NCI-H774 (cell line): ENCODE results near the gene DCAF8.
"Not testable (repeated sequence)": the region's sequence is repeated elsewhere in the genome, so short reads cannot be mapped to it uniquely, and the experiment has no call there.

ENCODE experiments used
- DNase-seq: peaks from one replicate; lab custom pipeline; 2025; lab: John Stamatoyannopoulos, UW

Gene DCAF8

DNA sequence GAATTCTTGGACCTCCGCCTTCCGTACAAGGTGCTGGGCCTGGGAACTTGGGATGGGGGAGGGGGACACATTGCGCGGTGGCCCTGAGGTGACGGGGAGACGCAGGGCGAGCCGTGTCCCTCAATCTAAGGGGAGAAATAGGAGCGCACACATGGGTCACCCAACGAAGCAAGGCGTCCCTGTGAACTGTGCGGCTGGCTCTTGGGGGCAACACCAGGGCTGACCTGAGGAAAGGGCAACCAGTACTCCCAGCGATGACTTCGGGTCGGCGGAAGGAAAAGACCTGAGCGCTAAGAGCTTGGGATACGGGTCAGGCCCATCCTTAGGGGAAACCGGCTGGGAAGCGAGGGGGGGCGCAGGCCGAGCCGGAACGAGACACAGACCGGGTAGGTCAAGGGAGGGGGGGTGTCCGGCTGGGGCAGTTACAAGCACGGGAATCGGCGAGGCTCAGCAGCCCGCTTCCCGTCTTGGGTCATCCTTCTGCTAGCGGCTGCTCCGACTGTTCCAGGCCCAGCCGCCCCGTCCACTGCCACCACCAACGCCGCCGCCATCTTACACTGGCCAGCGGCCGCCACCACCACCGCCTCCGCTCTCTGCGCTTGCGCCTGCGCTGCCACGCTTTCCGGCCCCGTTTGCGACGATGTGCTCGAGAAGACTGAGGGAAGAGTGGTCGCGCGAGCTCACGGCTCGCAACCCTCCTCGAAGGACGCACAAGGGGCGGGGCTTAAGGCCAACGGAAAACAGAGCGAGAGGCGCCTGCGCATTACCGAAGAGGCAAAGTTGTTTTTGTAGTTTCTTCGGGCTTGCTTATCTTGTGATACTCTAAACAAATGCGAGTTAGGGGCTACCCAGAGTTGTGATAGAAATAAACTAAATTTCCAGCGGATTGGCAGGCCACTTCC lies at the start of gene DCAF8:
Gene DCAF8, minus strand, starts transcription at position 657 of the 902 bp plus-strand sequence. CDS start 18,541 bp downstream, outside the sequence.
- DNase-seq: peak; percentile 98

DNA sequence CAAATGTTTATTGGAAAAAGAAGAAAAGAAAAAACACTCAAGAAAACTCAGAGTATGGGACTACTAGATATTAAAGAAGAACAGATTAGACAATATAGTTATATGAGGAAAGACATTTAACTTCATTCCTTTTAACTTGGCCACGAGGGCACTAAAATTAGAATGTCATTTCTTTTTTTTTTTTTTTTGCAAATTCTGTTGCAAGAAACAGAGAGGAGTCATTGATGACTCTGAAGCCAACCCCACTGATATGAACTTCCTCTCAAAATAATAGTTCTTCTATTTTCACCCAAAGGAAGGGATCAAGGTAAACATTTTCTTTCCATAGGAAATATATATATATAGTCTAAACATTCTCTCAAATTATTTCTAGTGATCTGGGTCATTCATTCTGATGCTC lies 47.2 kb upstream of the DCAF8 start:
- no peak for DNase-seq

DNA sequence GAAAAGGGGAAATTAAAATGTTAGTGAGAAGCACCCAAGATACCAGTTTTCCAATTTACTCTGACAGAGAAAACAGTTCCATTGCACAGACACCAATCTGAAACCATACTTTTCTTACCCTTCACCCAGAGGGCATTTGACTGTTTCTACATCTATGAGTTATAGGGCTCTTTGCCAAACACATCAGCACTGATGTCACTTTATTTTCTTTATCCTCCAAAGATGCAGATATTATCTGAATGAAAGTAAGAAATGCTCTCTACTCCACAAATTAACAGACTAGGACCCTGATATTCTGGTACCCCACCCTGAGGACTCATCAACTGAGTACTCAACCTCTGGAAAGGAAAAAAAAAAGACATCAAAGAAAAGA lies 46.8 kb upstream of the DCAF8 start:
- no peak for DNase-seq

DNA sequence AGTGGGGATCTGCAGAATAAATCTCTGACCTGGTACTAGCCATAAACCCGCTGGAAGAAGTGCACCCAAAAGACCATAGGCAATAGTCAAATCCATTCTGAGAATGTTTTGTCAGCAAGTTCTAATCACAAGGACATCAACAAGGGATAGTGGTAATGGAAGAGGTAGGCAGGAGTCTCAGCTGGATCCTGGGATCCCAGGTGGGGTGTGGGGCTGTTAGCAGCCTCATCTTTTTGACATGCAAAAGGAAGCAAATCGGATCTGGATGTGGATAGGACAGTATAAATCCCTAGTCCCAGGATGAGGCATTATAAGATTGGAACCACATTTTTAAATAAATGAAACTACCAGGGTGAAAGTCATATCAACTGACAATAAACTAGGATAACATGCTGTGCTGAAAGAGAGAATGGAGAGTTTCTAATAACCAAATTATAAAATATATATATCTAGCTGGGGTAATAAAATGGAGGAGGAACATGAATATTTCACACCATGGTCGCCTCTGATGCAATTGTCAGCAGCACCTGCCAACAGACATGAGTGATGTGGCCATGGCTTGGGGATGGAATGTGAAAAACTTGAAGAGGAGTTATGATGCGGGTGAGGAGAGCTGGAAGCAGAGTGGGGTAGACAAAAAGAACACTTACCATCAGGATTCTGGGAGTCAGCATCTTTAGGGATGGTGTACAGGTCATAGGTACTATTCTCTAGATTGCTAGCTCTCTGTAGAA lies 46.3 kb upstream of the DCAF8 start:
- no peak for DNase-seq

DNA sequence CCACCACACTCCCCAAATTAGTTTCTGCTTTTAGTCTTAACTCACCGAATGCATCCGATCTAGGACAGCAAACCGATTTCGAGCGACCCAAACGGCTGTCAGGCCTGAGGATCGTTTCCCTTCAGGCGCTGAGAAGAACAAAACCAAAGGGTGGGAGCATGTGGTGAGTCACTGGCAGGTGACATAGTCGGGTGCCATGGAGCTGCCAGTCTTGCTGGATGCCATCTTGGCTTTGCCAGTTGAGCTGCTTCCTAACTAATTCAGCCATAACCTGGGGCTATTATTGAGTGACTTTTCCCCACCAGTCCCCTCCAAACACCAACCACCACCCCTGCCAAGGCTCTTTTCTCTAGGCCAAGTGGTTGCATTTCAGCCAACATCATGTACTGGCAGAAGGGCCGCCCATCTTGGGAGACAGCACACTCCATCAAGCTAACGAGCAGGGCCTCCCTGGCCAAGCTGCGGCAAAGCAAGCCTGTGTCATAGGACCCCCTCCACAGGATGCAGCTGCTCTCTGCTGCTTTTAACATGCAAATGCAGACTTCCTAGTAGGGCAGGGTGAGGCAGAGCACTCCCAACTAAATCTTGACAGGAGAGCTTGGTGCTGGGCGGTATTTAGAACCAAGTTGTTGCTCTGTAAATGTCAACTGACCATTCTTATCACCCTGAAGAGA lies 44.9 kb upstream of the DCAF8 start:
- DNase-seq: no peak

DNA sequence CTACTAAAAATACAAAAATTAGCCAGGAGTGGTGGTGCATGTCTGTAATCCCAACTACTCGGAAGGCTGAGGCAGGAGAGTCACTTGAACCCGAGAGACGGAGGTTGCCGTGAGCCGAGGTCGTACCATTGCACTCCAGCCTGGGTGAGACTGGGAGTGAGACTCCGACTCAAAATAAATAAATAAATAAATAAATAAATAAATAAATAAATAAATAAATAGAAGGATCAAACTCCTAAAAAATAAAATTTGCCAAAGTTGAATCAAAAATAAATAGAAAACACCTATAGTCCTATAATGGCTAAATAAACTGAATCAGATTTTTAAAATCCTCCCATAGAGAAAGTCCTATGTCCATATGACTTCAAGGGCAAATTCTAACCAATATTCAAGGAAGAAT lies 37.8 kb upstream of the DCAF8 start:
- no peak for DNase-seq

DNA sequence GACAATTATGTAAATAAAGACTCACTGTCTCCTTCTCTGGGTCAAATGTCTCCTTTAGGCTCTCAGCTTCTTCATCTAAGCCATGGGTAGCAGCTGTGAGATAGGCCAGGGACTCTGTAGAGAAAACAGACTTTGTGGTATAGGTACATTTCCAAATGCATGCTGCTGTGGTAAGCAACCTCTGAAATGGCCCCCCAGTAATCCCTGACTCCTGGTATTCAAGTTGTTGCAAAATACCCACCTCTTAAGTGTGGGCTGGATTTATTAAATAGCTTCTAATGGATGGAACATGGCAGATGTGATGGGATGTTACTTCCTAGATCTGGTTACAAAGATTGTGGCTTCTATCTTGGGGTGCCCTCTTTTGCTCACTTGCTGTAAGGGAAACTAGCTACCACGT lies 33.7 kb upstream of the DCAF8 start:
- no peak for DNase-seq

DNA sequence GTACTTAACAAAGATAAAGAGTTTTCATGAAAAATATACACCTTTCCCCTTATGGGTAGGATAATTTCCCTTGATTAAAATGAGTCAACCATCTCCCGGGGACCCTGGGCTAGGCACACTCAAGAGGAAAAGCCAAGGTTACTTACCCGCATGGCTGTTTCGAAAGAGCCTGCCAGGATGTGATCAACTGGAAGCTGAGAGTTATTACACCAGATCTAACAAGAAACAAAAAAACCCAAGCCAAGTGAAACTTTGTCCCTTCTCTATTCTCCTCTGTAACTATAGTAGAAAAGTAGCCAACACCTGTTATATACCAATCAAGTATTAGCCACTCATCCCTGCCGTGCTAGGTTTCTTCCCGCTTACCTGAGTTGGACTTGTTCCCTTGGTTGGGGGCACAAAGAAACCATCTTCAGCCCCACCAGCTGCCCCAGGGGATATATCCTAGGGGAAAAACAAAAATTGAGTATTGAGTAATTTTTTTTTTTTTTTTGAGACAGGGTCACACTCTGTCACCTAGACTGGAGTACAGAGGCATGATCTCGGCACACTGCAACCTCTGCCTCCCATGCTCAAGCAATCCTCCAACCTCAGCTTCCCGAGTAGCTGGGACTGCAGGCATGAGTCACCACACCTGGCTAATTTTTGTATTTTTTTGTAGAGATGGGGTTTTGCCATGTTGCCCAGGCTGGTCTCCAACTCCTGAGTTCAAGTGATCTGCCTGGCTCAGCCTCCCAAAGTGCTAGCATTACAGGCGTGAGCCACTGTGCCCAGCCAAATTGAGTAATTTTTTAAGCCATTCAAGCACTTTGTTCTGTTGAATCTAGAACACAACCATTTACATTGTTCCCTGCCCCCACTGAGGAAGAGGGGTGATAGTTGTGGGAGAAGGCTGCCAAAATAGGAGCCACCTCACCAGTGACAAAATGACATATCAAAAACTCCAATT lies 30.9 kb upstream of the DCAF8 start:
- no peak for DNase-seq

DNA sequence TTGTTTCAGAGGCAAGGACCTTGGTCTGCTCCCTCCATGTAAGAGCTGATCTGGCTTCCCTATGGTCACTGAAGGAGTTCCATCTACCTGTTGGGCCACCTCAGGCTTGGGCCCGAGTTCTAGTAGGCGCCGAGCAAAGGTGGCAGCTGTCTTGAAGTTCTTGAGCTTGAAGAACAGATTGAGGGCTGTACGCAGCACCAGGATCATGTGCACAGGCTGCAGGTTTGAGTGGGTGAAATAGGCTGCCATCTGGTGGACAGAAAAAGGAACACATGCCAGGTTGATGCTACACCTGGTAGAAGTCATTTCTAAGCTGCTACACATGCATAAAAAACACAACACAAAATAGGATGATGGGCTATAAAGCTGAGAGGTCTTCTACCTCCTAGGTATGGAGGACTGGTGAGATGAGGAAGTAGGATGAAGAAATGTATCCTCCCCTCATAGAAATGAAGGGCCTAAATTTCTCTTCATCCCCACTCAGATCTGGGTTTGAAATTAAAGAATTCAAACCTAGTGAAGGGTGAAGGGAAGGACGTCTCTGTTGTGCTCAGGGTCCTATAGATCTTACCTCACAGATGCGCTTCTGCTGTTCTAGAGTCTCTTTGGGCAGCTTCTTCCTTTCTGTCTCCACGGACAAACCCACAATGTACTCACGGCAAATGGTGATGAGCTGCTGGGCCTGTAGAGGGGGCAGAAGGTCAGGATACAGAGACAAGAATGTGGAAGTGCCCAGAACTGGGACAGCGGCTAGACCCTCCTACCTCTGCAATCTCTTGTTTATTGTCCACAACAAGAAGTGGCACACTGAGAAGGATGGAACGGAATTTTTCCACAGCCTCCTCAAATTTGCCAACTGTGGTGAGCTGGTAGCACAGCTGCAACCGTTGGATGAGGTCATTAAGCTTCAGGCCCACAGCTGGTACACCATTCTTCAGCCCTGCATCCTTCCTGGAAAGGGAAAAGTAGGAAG lies 29.2 kb upstream of the DCAF8 start:
- peak; percentile 46 for DNase-seq

DNA sequence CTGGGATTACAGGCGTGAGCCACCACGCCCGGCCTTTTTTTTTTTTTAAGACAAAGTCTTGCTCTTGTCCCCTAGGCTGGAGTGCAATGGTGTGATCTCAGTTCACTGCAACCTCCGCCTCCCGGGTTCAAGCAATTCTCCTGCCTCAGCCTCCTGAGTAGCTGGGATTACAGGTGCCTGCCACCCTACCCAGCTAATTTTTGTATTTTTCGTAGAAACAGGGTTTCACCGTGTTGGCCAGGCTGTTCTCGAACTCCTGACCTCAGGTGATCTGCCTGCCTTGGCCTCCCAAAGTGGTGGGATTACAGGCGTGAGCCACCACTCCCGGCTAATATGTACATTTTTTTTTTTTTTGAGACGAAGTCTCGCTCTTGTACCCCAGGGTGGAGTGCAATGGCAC lies 25.4 kb upstream of the DCAF8 start:
- not testable (repeated sequence) for DNase-seq

DNA sequence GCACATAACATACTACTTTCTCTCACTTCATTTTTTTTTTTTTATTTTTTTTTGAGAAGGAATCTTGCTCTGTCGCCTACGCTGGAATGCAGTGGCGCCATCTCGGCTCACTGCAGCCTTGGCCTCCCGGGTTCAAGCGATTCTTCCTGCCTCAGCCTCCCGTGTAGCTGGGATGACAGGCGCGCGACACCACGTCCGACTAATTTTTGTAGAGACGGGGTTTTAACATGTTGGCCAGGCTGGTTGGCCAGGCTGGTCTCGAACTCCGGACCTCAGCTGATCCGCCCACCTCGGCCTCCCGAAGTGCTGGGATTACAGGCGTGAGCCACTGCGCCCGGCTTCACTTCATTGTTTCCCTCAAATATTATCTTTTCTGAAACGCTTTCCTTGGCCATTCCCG lies 23.2 kb upstream of the DCAF8 start:
- DNase-seq: no peak

DNA sequence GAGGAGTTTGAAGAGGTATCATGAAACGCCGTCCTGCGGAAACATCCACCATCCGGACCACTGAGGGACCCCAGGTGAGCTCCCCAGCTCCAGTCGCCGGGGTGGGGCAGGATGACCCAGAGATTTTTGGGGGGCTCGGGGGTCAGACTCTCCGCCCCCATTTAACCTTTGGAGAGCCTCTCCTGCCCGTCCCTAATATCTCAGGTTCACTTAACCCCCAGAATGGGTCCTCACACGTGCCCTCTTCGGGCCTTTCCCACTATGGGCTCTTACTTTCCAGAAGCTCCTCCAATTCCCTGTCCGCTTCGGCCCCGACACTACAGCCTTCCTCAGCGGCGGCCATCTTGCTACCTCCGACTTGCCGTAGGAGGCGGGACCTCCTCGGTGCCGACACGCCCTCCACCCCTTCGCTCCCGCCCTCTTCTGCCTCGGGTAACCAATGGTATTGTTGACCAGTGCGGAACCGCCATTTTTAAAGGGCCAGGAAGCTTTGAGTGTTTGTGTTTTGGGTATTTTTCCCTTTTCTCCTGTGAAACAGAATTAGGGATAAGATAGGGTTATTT lies 22.5 kb upstream of the DCAF8 start, which contains the start of gene PEX19:
Gene PEX19, minus strand, starts transcription at position 352 of the 563 bp plus-strand sequence. Its CDS starts 9 bp downstream, at position 343.
- DNase-seq: peak; percentile 84

DNA sequence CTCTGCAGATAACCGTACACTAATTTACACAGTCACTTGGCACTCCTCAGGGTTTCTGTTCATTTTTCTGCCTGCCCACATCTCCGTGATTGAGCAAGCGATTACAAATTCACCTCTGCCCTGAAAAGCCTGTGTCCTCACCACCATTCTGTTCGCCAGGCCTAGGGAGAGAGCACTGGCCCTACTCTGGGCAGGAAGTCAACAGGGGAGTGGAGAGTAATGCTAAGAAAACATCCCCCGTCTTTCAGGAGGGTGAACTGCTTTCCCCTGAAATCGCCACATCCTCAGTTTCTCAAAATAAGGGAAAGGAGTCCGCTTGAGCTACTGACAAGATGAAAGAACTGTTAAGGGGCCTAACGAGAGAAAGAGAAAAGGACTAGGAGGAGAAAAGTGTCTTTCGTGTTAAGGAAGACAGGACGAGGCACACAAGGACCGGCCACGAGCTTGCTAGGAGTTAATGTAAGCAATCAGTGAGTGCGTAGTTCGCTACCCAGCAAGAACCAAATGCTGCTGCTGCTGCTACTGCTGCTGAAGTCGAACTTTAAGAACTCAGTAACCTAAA lies 22.0 kb upstream of the DCAF8 start:
- DNase-seq: no peak

DNA sequence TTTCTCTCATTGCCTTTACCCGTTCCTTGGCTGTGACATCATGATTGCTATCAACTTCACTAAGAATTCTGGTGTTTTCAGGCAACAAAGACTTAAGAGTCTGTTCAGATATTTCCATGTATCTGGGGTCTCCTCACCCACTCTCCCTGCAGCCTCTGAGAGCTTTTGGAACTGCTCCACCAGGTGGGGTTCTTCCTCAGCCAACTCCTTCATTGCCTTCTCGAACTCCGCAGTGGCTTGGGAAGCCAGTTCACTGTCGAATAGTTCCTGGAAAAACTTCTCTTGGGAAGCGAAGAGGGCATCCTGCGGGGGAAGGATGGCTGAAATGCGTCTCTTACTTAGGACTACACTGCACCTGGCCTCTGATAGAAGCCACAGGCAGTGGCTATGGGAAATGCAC lies 20.5 kb upstream of the DCAF8 start:
- DNase-seq: no peak

DNA sequence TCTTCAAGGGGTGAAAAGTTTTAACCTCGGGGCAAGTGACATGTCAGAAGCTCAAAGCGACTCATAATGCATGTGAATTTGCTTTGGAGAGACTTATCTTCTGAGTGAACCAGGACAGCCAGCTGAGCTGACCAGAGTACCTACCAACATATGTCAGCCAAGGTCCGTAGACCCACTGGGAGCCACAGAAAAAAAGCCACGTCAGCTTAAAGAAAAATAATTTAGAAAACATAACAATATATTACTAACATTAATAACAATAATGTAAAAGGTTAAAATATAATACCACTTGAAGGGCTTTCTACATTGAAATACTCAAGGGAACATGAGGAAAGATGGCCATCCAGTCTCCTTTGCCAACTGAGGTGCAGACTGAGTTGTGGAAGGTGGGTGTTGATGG lies 15.6 kb upstream of the DCAF8 start:
- DNase-seq: no peak

DNA sequence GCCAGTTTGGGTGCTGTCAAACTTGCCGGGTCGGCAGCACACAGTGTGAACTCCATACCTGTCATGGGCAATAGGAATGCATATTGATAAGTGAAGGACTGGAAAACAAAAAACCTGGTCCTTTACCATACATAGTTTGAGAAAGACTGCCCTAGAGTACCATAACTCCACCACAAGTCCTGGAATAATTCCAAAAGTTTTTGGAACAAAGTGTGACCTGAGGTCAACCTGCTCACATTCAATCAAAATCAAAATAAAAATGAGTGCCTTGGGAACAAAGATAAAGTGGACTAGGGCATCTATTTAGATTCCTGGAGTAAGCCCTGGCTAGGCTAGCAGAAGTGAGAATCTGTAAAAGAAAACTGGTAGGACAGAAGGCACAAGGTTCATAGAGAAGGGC lies 15.0 kb upstream of the DCAF8 start:
- DNase-seq: no peak

DNA sequence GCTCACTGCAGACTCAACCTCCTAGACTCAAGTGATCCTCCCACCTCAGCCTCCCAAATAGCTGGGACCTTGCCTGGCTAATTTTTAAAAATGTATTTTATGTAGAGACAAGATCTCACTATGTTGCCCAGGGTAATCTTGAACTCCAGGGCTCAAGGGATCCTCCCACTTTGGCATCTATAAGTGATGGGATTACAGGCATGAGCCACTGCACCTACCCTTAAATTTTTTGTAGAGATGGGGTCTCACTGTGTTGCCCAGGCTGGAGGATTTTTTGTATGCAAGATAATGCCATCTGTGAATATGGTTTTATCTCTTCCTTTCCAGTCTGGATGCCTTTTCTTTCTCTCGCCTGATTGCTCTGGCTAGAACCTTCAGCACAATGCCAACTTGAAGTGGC lies 8.7 kb upstream of the DCAF8 start:
- DNase-seq: no peak

DNA sequence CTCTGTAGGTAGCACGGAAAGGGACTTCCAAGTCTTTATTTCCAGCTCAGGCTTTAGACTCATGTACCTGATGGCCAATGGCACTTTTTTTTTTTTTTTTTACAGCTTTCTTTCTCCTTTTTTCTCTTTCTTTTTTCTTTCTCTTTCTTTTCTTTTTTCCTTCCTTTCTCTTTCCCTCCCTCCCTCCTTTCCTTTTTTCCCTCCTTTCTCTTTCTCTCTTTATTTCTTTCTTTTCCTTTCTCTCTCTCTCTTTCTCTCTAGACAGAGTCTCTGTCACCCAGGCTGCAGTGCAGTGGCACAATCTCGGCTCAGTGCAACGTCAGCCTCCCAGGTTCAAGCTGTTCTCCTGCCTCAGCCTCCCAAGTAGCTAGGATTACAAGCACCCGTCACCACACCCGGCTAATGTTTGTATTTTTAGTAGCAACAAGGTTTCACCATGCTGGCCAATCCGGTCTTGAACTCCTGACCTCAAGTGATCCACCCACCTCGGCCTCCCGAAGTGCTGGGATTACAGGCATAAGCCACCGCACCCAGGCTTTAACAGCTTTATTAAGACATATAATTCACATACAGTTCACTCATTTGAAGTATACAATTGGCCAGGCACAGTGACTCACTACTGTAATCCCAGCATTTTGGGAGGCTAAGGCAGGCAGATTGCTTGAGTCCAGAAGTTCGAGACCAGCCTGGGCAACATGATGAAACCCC lies 5.1 kb upstream of the DCAF8 start:
- DNase-seq: no peak

DNA sequence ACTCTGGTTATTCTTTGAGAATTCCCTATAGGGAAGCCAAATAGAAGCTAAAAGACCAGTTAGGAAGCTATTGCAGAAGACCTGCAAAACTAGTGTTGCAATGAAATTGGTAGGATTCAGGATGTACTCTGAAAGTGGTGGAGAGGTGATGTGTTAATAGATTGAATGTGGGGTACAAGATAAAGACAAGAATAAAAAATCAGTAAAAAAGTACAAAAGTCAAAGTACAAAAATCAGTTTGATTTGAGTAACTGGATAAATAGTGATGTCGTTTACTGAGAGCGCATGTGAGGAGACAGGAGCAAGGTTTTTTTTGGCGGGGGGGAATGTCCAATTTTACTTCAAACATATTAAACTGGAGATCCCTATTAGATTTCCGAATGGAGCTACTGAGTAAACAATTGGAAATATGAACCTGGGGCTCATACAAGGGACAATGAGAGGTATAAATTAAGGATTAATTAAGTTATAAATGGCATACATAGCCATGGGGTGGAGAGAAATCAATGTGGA lies 2.5 kb upstream of the DCAF8 start:
- DNase-seq: no peak
